GM19328 (cell line): ENCODE data around the gene HCFC1.
A peak's percentile ranks its signal among the peaks of the same experiment; 100 is the strongest.

Experiments used
- ATAC-seq: cut with Tn5 transposase; IDR thresholded peaks from one replicate; pipeline ENCODE4 v1.9.1; 2021; ENCODE audit warnings: mild to moderate bottlenecking, moderate library complexity; ENCODE audit not compliant: unreplicated experiment

The HCFC1 gene

DNA sequence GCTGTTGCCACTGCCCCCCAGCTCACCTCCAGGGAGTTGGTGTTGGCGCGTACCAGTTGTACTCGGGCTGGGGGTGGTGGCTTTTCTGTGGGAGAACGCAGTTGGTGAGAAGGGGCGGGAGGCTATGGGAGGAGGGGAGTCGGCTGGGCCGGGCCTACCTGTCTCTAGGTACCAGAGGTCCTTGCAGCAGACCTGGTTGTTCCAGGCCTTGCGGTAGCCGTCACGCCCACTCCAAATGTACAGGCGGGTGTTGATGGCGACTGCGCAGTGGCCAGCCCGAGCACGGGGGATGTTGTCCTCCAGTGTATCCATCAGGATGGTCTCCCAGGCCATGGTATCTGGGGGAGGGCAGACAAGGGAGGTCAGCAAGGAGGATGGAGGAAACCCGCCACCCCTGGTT is 11.5 kb downstream of the HCFC1 start:
- no peak for ATAC-seq

DNA sequence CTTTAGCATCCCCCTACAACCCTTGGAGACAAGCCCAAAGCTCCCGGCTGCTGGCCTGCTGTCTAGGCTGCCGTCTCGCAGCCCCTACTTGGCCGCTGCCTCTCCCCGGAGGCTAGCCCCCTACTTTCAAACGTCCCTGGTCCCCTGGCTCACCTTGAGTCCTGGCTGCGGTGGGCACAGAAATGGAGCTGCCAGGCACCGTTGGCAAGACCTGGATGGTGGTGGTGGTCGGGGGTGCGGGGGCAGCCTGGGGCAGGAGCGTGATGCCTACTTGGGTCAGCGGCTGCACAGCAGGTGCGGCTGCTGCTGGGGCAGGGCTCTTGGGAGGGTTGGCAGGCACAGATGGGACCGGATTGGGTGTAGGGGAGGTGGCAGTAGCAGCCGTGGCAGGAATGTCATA is 12.0 kb downstream of the HCFC1 start:
- ATAC-seq = no peak

DNA sequence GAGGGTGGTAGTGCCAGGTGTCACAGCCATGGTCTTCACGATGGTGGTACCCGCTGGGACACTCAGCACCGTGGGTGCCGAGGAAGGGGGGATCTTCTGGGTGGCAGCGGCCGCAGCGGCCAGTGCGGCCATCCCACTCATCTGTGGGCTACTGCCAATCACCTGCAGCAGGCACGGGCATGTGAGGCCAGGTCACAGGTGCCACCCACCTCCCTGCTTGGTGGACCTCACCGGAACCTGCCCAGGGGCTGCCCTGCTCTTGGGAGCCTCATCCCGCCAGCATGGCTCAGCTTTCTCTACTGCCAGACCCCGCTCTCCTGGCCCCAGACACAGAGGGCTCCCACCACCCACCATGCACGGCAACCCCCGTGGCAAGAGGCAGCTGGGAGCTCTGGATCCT is 13.0 kb downstream of the HCFC1 start:
- no peak for ATAC-seq

DNA sequence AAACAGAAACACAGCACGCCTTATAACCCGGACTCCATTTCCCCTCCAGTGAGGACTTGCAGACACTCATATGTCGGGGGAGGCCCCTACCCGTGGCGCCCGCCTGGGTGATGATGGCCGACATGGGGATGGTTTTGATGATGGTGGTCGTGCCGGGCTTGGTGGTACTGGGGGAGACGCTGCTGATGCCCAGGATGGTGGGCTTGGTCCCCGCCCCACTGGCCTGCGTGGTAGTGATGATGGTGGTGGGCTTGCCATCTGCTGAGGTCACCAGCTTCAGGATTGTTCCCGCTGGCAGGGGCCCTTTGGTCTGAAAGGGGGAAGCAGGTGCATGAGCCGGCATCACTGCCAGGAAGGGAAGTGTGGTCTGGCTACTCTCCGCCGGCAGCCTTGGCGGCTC is 14.4 kb downstream of the HCFC1 start:
- ATAC-seq = no peak

DNA sequence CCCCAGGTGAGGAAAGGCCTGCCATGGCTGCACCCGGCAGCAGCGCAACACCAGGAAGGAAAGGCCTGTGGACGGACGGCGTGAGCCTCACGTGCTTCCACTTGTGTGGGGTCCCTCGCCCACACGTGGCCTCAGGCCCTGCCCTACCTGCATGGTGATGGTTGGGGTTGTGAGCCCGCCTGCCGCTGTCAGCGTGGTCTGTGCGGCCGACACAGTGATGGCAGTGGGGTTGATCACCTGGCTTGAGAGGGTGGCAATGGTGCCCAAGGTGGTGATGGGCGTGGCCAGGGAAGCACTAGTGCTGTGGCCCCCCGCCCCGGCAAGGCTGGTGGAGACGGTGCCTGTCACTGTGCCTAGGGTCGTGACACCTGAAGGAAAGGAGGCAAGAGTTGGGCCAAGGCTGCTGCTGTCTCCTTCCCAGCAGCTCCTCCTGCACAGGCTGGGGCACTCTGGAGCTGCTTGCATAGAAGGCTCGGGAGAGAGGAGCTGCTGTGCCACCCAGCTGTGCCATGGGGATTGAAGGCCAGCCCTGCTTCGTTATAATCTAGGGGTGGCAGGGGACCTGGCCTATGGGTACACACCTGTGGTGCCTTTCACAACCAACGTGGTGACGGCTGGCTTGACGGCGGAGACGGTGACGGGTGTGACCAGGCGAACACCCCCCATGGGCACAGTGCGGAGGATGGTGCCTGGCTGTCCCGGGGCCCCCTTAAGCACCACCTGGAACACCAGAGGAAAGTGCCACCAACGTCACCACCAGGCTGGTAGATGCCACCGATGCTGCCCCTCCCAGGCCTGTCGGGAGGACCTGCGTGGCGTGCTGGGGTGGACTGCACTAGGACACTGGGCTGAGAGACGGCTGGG is 15.3 kb downstream of the HCFC1 start:
- no peak for ATAC-seq

DNA sequence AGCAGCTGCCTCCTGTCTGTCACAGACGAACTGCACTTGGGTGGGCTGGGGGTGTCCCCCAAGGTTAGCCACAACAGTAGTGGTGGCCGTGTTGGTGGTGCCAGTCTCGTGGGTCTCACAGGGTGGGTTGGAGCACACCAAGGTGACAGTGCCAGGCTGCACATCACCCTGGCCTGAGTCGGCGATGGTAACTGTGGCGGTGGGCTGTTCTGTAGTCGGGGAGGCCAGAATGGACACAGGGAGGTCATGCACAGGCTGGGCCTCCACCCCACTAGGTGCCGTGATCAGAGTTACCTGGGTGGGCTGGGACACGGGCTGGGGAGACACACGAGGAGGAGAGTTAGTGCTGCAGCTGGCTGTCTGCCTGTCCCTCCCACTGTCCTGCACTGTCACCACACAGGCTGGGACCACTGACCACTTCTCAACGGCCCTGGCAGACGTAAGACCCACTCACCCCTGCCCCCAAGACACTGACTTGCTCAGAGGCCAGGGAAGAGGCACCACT is 16.3 kb downstream of the HCFC1 start:
- ATAC-seq = no peak

DNA sequence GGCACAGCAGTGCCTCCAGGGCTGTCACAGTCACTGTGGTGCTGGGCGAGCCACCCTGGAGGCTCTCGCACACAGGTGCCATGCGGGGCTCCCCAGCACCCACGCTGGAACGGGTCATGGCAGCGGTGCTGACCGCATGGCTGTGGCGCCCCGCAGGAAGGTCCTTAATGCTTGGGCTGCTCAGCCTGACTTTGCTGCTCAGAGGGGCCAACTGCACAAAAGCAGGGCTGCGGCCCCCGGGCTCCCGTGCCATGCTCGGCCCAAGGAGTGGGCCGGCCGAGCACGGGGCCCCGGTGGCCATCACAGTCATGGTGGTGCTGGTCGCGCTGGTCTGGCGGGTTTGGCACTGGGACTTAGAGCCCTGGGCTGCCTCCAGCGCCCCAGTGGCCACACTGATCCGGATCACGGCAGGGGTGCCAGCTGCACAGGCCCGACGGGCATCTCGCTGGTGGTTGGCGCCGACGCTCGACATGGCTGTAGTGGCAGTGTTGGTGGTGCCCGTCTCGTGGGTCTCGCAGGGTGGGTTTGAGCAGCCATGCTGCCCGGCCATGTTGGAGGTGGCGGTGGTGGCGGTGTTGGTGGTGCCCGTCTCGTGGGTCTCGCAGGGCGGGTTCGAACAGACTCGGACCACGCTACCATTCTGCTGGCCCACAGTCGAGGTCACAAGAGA is 16.9 kb downstream of the HCFC1 start:
- no peak for ATAC-seq

DNA sequence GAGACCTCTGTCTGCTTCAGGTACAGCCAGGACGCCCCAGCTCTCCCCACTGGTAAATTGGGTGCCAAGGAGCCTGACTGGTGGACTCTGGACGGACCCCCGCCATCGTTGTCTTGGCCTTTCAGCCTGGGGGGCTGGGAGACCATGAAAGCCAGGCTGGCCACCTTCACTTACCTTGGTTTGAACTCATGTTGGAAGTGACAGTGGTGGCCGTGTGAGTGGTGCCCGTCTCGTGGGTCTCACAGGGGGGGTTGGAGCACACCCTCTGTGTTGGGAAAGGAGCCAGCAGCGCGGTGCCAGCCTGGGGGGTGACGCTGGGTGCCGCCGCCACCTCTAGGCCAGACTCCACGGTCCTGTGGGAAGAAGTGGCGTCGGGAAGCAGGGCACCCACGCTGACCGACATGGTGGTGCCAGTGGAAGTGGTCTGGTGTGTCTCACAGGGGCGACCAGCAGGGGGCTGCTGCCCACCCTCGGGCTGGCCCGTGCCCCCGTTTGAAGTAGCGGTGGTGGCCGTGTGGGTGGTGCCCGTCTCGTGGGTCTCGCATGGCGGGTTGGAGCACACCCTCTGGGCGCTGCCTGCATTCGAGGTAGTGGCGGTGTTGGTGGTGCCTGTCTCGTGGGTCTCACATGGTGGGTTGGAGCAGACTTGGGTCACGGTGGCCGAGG is 17.6 kb downstream of the HCFC1 start:
- ATAC-seq = no peak

DNA sequence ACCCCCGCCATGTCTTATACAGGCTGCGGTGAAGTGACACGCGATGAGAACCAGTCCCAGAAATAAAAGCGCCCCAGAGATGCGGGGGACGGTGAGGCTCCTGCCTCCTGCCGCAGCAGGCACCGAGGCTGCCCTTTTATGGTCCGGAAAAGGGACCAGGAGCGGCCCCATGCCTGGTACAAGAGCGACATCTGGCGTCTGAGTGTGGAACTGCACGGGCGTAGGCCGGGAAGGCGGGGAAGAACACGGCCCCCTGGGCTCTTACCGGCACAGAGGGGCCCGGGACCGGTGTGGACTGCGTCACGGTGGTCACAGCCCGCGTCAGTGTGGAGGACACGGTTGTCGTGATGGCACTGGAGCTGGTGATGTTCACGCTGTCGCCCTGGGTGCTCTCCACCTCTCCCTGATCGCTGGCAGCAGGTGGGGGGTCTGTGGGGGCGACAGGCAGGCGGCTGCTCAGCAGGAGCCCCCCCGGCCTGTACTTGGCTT is 18.2 kb downstream of the HCFC1 start:
- ATAC-seq = no peak

DNA sequence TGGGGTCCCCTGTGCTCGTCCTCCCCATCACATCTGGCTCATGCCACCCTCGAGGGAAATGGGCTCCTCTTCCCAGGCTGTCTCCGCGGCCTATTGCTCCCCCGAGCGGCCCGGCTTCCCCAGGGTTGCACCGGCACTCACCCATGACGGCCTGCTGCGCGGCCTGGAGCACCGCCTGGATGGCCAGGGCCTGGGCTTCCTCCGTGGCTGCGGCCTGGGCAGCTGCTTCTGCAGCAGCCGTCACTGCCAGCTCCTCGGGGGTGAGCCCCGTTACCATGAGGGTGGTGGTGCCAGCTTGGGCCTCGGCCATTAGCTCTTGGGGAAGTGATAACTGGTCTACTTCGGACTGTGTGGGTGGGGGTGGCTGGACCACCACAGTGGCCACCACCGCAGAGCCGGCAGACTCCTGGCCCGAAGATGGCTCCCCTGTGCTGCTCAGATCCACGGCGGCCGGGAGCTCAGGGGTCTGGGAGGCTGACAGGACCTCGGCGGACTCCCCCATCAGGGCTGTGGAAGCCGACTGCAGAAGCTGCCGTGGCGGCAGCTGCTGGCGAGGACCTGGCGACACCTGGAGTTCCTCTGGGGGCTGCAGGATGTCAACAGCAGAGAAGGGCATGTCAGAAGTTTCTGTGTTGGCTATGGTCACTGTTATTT is 19.1 kb downstream of the HCFC1 start:
- no peak for ATAC-seq

DNA sequence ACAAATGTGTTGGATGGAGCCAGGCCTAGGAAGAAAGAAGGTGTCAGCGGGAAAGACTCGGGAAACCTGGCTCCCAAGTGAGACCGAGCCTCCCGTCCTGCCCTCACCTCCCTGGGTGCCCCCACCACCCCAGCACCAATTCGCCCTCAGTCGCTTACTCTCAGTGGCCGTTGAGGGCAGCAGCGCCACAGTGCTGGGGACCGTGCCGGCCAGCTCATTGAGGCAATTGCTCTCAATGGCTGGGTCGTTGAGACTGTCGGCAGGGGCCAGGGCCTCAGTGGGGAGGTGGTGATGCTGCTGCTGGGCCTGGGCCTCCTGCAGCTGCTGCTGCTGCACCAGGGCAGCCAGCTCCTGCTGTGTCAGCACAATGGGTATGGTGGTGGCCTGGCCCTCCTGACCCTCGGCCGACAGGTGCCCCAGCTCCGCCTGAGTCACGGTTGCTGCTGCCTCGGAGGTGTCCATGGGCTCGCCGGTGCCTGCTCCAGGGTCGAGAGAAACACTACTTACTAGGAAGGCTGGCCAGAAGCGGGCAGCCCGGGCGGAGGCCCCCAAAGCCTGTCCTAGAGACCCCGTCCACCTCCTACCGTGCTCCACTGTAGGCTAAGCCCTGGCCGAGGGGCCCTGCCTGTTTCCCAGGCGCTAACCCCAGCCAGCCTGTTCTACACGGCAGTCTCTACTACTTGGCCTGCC is 19.8 kb downstream of the HCFC1 start:
- no peak for ATAC-seq

DNA sequence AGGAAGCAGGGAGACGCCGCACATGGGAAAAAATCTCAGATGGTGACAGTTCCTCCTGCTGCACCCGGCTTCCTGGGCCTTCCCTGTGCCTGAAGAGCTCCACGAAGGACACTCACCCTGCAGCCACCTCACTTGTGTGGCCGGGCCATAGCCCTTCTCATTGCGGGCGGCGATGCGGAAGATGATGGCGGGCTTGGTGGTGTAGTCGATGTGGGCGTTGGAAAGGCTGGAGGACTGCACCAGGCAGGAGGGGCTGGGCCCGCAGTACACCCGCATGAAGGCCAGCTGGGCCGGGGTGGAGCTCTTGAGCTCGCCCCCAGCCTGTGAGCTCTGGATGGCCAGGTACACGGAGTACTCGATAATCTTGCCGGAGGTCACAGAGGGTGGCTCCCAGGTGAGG is 21.5 kb downstream of the HCFC1 start:
- no peak for ATAC-seq

DNA sequence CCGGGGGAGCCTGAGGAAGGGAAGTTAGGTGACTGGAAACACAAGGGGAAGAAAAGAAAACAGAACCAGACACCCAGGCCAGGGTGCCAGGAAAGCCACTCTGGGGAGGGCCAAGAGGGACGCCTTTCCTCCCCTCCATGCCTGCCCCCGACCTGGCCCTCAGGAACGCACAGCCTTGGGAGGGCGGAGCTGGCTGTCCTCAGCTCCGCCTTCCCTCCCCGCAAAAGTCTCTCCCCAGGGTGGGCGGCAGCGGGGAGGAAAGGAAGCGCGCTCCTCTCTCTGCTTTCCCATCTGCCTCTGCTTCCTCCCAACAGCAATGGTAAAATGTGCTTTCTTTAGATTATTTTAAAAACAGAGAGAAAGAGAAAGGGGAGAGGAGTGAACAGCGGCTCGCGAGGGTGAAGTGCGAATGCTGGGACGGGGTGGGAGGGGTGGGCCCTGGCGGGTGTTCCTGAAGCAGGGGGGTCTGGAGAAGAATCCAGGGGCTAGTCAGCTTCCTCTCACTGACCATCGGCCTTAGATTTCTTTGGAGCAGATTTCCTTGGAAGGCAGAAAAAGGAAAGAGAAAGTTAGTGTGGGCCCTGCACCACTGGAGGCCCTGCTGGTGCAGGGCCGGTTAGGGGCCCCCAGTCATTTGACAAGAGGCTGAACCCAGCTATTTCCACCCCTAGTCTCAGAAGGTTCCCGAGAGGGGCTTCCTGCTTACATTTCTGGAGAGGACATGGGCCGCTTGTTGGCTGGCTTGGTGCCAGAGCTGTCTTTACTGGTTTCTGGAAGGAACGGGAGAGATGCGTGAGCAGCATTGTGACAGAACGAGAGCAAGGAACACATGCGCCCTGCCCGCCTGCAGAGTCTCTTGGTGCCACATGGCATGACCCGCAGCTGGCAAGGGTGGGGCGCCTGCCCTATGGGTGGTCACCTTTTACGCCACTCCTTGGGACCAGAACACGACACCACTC is 22.5 kb downstream of the HCFC1 start:
- no peak for ATAC-seq

DNA sequence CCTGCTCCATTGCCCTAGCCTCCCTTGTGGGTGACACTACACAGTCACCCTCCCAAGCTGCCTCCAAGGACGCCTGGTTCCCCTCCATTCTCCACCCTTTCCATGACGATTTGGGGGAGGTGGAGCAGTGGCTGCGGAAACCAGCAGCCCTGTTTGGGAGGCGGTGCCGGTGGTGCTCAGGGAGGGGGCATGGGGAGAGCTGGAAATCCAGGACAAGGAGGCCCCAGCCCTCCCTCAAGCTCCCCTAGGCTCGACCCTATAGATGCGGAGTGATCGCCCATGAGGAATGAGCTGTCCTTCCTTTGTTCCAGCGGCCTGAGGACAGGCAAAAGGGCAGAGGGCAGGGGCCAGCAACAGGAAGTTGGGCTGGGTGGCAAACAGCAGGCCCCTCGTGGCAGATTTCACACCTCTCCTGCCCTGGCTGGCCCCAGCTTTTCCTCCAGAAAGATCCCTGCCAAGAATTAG is 23.6 kb downstream of the HCFC1 start:
- ATAC-seq = no peak

DNA sequence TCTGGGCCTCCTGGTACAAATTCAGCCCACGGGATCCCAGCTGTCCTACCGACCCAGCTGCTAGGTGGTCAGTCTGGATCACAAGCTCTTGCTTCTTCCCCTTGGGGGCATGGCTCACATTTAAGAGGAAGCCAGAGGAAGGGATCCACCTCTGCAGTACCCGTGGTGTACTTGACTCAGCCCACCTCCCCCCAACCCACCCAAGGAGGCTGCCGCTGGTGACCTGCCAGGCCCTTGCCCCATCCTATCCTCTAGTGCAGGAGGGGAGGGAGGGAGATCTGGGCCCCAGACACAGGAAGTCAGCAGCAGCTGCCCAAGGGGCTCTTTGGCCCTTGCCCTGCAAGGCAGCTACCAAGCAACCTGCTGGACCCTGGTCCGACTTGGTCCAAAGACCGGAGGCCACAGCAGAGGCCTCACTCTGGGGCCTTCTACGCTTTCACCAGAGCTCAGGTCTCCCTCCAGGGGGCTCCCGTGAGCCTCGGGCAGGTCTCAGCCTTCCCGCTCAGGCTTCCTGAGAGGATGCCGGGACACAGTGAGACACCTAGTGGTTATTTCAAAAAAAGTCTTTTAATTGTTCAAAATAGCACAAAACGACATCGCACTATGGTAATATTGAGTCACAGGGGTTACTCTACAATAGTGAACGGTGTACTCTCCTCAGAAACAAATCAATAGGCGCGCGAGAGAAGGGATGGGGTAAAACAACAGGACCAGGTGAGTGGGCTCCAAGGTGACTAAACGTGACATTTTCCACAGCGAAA is 24.4 kb downstream of the HCFC1 start:
- ATAC-seq = peak; percentile 66

DNA sequence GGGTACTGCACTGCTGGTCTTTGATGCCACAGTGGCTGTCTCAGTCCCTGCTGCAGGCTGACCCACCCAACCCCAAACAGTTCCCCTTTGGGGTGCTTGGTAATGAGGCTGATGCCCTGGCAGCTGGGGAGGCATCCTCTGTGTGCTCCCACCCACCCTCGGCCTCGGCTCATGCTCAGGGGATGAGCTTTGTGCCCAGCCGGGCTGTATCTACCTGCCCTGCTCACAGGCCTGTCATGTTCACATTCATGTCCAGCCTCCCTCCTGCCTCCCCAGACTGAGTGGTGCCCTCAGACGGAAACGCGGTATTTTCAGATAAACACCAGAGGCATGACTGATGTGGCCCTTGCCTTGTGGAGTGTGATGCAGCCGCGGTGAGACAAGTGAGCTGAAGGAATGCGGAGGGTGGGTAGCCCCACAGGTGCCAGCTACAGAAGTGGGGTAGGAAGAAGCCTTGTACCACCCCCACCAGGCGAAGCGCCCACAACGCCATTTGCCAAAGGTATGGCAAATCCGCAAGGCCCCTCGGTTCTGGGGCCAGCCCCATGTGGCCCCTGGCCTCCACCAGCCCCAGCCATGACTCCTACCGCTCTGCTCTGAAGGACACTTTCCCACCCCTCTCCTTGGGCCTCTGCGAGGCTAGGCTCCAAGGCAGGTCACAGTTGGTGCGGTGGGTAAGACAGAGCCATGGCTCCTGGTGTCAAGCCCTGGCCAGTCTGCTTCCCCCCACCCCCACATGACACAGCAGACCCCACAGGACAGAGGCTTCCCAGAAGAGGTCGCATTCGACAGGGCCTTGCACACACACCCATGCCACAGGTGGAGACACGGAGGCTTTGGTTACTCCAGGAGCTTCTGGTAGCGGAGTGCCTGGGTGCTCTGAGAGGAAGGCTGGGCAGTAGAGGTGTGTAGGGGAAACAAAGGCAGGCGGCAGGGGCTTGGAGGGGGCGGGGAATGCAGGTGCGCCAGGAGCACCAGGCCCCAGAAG is 25.4 kb downstream of the HCFC1 start:
- ATAC-seq = no peak

DNA sequence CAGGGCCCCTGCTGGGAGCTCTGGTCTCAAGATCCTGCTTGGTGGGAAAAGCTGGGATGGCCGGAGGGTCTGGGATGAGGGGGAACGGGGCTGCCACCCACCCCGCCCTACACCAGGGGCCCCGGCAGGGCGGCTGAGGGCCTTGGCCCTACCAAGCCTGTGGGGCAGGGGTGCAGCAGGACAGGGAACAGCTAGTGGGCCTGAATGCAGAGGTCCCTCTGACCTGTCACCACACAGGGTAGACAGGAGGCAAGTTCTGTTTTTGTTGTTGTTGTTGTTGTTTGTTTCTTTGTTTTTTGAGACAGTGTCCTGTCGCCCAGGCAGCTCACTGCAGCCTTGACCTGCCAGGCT is 26.8 kb downstream of the HCFC1 start:
- no peak for ATAC-seq
